ENCODE measurements around the gene STKLD1.

The STKLD1 gene

GRCh38 chr9:133420392-133420827 lies 44.2 kb downstream of the STKLD1 start:
- no peak for DNase-seq

GRCh38 chr9:133421615-133422542 lies 45.7 kb downstream of the STKLD1 start, which contains the start of gene ADAMTS13:
Gene ADAMTS13 (plus strand): TSS chr9:133422367. CDS start chr9:133422444, 77 bp downstream.
- DNase-seq, result no peak

GRCh38 chr9:133423216-133423615 lies 47.0 kb downstream of the STKLD1 start:
- DNase-seq, result no peak

GRCh38 chr9:133424187-133424586 lies 48.0 kb downstream of the STKLD1 start:
- no peak for DNase-seq

GRCh38 chr9:133425049-133425632 lies 49.0 kb downstream of the STKLD1 start:
- DNase-seq, result no peak

GRCh38 chr9:133426011-133426410 lies 49.8 kb downstream of the STKLD1 start:
- DNase-seq, result no peak

- no peak for DNase-seq
Measured at GRCh38 chr9:133427658-133428348, 51.6 kb downstream of the STKLD1 start.

GRCh38 chr9:133428617-133429101 lies 52.5 kb downstream of the STKLD1 start:
- no peak for DNase-seq

- DNase-seq, result no peak
Measured at GRCh38 chr9:133429214-133429613, 53.0 kb downstream of the STKLD1 start.

- DNase-seq, result no peak
Measured at GRCh38 chr9:133429641-133430161, 53.5 kb downstream of the STKLD1 start.

GRCh38 chr9:133430244-133430643 lies 54.1 kb downstream of the STKLD1 start:
- no peak for DNase-seq

- DNase-seq, result no peak
Measured at GRCh38 chr9:133433351-133433843, 57.2 kb downstream of the STKLD1 start.

- no peak for DNase-seq
Measured at GRCh38 chr9:133436681-133437080, 60.5 kb downstream of the STKLD1 start.

- DNase-seq, result no peak
Measured at GRCh38 chr9:133437753-133438531, 61.8 kb downstream of the STKLD1 start.

GRCh38 chr9:133439337-133439736 lies 63.2 kb downstream of the STKLD1 start:
- no peak for DNase-seq

GRCh38 chr9:133440874-133441273 lies 64.7 kb downstream of the STKLD1 start:
- DNase-seq, result no peak

- no peak for DNase-seq
Measured at GRCh38 chr9:133441571-133441970, 65.4 kb downstream of the STKLD1 start.

GRCh38 chr9:133443248-133443647 lies 67.1 kb downstream of the STKLD1 start:
- no peak for DNase-seq

- DNase-seq, result no peak
Measured at GRCh38 chr9:133443982-133444381, 67.8 kb downstream of the STKLD1 start.

GRCh38 chr9:133445293-133445969 lies 69.3 kb downstream of the STKLD1 start:
- DNase-seq, result no peak

- DNase-seq, result no peak
Measured at GRCh38 chr9:133448487-133448972, 72.4 kb downstream of the STKLD1 start.

Measured in kidney glomerular epithelial cell (primary cell).